Measurements from ENCODE around the gene CCDC40. TPM values are rescaled to one million over a fixed set of nuclear protein-coding genes. Genes with fewer than 3 reads are reported as not detected.
A peak's percentile ranks its signal among the peaks of the same experiment; 100 is the strongest.

CCDC40 gene
- total and polyA plus RNA-seq, 4 experiments from 2014 or later, result 0.28 to 1.3 TPM; not detected in 2

DNA sequence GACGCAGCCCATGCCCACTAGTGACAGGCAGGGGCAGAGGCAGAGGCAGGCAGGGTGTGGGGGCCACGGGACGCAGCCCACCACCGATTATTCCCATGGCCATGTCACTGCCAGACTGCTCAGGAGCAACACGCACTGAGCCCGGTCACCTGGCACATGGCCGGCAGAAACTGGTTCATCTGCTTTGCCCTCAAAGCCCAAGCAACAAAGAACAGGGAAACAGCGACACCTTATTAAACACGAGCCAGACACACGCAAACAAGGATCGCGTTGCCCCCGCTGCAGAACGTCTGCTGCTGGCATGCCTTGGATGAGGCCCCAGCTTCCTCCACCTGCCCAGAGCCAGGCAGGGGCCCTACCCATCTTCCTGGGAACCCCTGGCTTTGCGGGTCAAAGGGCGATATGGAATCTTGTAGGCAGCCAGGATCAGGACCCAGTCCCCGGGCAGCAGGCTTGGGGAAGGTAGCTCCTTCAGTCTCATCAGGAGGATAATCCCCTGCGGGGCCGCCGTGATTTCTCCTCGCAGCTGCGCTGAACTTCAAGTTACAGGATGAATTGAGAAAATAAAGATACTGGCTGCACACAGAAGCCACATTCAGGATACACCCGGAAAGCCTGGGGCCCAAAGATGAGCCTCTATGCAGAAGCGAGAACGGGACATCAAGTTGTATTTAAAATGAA is 5.6 kb upstream of the CCDC40 start:
- no peak overlapping the region for H3K4me3 Mint-ChIP-seq
- peaks cover 3 to 14% (median 6%) of the 10 kb centered on the region in 4 donors for H3K4me1 Mint-ChIP-seq
- CTCF ChIA-PET (ENCODE audit: partially characterized antibody), result no interaction called here

DNA sequence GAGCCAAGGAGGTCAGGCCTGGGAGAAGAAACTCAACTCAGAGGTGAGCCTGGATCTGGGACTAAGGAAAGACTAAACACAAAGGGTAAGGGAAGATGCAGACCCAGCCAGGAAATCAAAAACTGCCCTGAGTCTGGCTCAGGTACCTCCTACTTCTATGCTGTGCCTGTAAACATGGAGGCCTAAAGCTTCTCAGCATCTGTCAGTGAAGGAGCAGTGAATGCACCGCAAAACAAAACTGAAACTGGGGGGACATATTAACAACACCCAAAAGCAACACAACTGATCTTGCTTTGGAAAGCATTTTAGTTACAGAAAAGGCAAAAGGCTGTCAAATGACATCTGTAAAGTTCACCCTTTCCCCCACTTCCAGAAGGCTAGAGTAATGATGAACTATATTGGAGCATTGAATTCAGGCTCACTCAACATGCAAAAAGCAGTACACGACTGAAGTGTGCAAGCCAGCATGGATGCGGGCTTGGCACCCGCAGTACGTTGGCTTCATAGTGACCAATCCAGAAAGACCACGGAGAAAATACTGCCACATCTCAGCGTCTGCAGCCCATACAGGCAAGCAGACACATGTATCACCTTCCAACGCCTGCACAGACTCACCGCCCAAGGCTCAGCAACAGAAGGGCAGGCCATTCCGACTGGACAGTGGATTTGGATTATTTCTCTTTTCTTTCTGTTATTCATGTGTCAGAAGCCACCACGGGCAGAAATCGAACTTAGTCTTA is 4.6 kb upstream of the CCDC40 start:
- H3K4me3 Mint-ChIP-seq, result no peak overlapping the region
- POLR2A ChIA-PET (ENCODE audit: partially characterized antibody), result no interaction called here

More for the DNA sequence above, 5.6 kb upstream of the CCDC40 start:
- Histone ChIP-seq H3K4me3 (ENCODE audit: low read length in 2 of 2) (no peak overlapping the region), H3K27me3 (ENCODE audit: insufficient read depth, low read length) (peaks cover 6% of the 10 kb centered on the region), H3K27ac (ENCODE audit: low read depth, low read length) (no peak overlapping the region), H3K4me1 (ENCODE audit: insufficient read depth, low read length) (peaks cover 7% of the 10 kb centered on the region), H3K36me3 (ENCODE audit: insufficient read depth, low read length) (no peaks in the 10 kb centered on the region), H3K9me3 (ENCODE audit: control insufficient read depth in 1 of 2, low read length in 2 of 2) (no peaks in the 10 kb centered on the region)
- peaks cover 1 to 7% of the 10 kb centered on the region in 2 donors for H3K27me3 Mint-ChIP-seq
- H3K27ac Mint-ChIP-seq, result no peak overlapping the region
- no peak for DNase-seq
- POLR2A ChIA-PET (ENCODE audit: partially characterized antibody), result no interaction called here
- H3K36me3 Mint-ChIP-seq, result no peaks in the 10 kb centered on the region
- intact Hi-C loops (cut with micrococcal nuclease), result no loop called here
- H3K9me3 Mint-ChIP-seq, result no peaks in the 10 kb centered on the region

DNA sequence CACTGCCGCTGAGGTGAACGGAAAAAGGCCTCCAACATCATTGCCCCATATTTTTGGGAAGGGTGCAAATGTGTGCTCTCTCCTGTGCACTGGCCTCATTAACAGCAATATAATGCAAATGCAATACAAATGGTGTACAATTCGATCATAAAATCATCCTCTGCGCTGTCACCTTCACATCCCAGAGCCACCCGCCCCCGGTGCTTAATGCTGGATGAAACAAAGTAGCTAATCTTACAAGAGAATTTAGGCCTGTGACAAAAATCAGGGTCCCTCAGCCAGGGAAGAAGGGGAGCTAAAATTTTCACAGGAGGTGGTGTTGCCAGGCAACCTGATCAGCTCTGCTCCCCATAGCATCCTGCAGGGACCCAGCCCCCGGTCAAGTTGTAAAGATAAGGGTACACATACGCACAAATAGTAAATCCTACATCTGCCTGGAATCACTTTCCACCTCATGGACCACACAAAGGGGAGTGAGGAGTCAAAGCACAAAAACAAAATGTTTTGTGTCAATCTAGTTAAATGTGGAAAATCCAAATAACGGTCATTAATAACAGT is 3.7 kb upstream of the CCDC40 start:
- no peak overlapping the region for H3K27ac Mint-ChIP-seq
- H3K4me3 Mint-ChIP-seq, result no peak overlapping the region
- POLR2A ChIA-PET (ENCODE audit: partially characterized antibody), result interaction anchor here (0.5 kb wide), 1 partner anchor 861 kb away, joined by 7 read pairs; no protein-coding TSS in a partner anchor

More for the DNA sequence above, 4.6 kb upstream of the CCDC40 start:
- H3K4me1 ChIP-seq (ENCODE audit: insufficient read depth, low read length), result peaks cover 9% of the 10 kb centered on the region
- CTCF ChIA-PET (ENCODE audit: partially characterized antibody), result interaction anchor here (0.6 kb wide), 1 partner anchor 20 kb away, joined by 4 read pairs; no protein-coding TSS in a partner anchor
- no peak overlapping the region for H3K27ac ChIP-seq (ENCODE audit: low read depth, low read length)
- intact Hi-C loops (cut with micrococcal nuclease), result no loop called here
- Mint-ChIP-seq H3K27ac (peak overlapping the region in 2 of 7 donors; percentile 45 to 63), H3K9me3 (no peaks in the 10 kb centered on the region), H3K4me1 (peaks cover 3 to 14% (median 6%) of the 10 kb centered on the region in 4 donors), H3K36me3 (no peaks in the 10 kb centered on the region), H3K27me3 (peaks cover 1 to 7% of the 10 kb centered on the region in 2 donors)
- H3K9me3 ChIP-seq (ENCODE audit: control insufficient read depth in 1 of 2, low read length in 2 of 2), result no peaks in the 10 kb centered on the region
- H3K27me3 ChIP-seq (ENCODE audit: insufficient read depth, low read length), result peaks cover 6% of the 10 kb centered on the region
- no peak overlapping the region for H3K4me3 ChIP-seq (ENCODE audit: low read length in 2 of 2)
- no peaks in the 10 kb centered on the region for H3K36me3 ChIP-seq (ENCODE audit: insufficient read depth, low read length)
- DNase-seq, result no peak

DNA sequence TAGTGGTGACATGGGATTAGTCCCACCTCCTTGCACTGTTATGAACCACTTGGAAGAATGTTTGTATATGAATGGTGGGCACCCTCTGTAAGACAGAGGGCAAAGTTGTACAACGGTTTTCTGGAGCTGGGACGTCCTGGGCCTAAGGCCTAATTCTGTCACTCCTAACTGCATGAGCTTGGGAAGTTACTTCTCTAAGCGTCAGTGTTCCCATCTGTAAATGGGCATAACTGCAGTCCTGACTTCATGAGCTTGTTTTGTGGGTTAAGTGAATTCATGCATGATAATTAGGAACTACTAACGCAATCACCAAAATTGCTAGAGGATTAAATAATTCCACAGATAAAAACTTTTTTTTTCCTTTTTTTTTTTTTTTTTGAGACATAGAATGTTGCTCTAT is 2.6 kb upstream of the CCDC40 start:
- H3K9me3 ChIP-seq (ENCODE audit: control insufficient read depth in 1 of 2, low read length in 2 of 2), result no peaks in the 10 kb centered on the region
- Mint-ChIP-seq H3K9me3 (no peaks in the 10 kb centered on the region), H3K4me1 (peaks cover 6 to 18% (median 10%) of the 10 kb centered on the region in 4 donors), H3K27ac (peak overlapping the region in 1 of 7 donors; percentile 85), H3K27me3 (peaks cover 1 to 7% of the 10 kb centered on the region in 2 donors), H3K36me3 (no peaks in the 10 kb centered on the region), H3K4me3 (peak overlapping the region in 6 of 8 donors; percentile 8 to 60 (median 37))
- no peak for DNase-seq
- H3K4me1 ChIP-seq (ENCODE audit: insufficient read depth, low read length), result peaks cover 13% of the 10 kb centered on the region
- intact Hi-C loops (cut with micrococcal nuclease), result no loop called here
- no peak overlapping the region for H3K27ac ChIP-seq (ENCODE audit: low read depth, low read length)
- no peaks in the 10 kb centered on the region for H3K36me3 ChIP-seq (ENCODE audit: insufficient read depth, low read length)
- no peak overlapping the region for H3K4me3 ChIP-seq (ENCODE audit: low read length in 2 of 2)
- ChIA-PET CTCF (ENCODE audit: partially characterized antibody) (interaction anchor here (0.9 to 2.9 kb wide), 5 partner anchors 12 to 47 kb away, joined by 3 to 8 read pairs (median 3); no protein-coding TSS in a partner anchor), POLR2A (ENCODE audit: partially characterized antibody) (interaction anchor here (2.1 kb wide), 1 partner anchor 37 kb away, joined by 8 read pairs; no protein-coding TSS in a partner anchor)
- peaks cover 6% of the 10 kb centered on the region for H3K27me3 ChIP-seq (ENCODE audit: insufficient read depth, low read length)

More for the DNA sequence above, 3.7 kb upstream of the CCDC40 start:
- H3K4me1 Mint-ChIP-seq, result peaks cover 6 to 18% (median 10%) of the 10 kb centered on the region in 4 donors
- peaks cover 6% of the 10 kb centered on the region for H3K27me3 ChIP-seq (ENCODE audit: insufficient read depth, low read length)
- intact Hi-C loops (cut with micrococcal nuclease), result no loop called here
- no peaks in the 10 kb centered on the region for H3K9me3 Mint-ChIP-seq
- no peak overlapping the region for H3K4me3 ChIP-seq (ENCODE audit: low read length in 2 of 2)
- CTCF ChIA-PET (ENCODE audit: partially characterized antibody), result interaction anchor here (0.6 to 2.9 kb wide), 3 partner anchors 19 to 27 kb away, joined by 4 to 8 read pairs (median 6); no protein-coding TSS in a partner anchor
- no peaks in the 10 kb centered on the region for H3K9me3 ChIP-seq (ENCODE audit: control insufficient read depth in 1 of 2, low read length in 2 of 2)
- no peaks in the 10 kb centered on the region for H3K36me3 ChIP-seq (ENCODE audit: insufficient read depth, low read length)
- no peak for DNase-seq
- peaks cover 1 to 7% of the 10 kb centered on the region in 2 donors for H3K27me3 Mint-ChIP-seq
- H3K36me3 Mint-ChIP-seq, result no peaks in the 10 kb centered on the region
- no peak overlapping the region for H3K27ac ChIP-seq (ENCODE audit: low read depth, low read length)
- peaks cover 13% of the 10 kb centered on the region for H3K4me1 ChIP-seq (ENCODE audit: insufficient read depth, low read length)

DNA sequence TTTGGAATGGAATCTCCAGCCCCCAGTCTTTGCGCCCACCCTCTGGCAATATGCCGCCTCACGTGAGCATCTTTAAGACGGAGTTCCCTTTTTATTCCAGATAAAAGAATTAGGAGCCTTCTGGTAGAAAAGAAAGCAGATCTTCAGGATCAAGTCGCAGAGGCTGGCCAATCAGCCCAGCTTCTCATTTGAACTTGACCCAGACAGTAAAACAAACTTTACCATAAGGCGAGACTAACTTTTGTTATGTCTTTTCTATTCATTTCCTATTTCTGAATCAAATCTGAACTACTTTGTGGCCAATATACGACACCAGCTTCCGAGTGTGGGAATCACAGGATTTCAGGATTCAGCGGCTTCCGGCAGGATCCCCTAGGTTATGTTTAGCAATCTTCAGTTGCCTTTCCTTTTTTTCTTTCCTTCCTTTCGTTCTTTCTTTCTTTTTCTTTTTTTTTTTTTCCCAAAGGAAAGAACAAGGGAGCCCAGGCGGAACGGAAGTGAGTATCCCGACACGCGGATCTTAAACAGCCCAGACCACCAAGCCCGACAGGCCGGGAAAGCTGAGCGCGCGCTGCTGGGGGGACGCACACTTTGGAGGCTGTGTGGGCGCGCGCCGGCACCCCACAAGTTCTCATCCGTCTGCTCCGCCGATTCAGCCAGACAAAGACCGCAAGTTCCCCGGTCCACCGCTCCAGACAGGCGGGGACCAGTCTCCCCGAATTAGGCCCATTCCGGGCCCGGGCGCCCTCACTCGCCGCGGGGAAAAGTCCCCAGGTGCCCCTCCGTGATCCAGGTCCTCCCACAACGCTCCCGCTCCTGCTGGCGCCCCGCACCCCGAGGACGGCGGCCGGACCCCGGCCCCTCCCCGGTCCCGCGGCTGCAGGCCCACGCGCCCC is 1.4 kb upstream of the CCDC40 start:
- Mint-ChIP-seq H3K4me1 (peaks cover 6 to 18% (median 10%) of the 10 kb centered on the region in 4 donors), H3K4me3 (peak overlapping the region; percentile 82 to 92 (median 89)), H3K36me3 (no peaks in the 10 kb centered on the region), H3K9me3 (no peaks in the 10 kb centered on the region), H3K27me3 (peaks cover 1 to 7% of the 10 kb centered on the region in 2 donors), H3K27ac (peak overlapping the region; percentile 79 to 91 (median 86))
- H3K4me1 ChIP-seq (ENCODE audit: insufficient read depth, low read length), result peaks cover 13% of the 10 kb centered on the region
- peak overlapping the region in 1 of 2 donors; percentile 47 for H3K4me3 ChIP-seq (ENCODE audit: low read length in 2 of 2)
- intact Hi-C loops (cut with micrococcal nuclease), result no loop called here
- DNase-seq, result peak; percentile 48 to 76 (median 52)
- H3K36me3 ChIP-seq (ENCODE audit: insufficient read depth, low read length), result no peaks in the 10 kb centered on the region
- no peak overlapping the region for H3K27ac ChIP-seq (ENCODE audit: low read depth, low read length)
- ChIA-PET CTCF (ENCODE audit: partially characterized antibody) (interaction anchor here (1.1 to 2.9 kb wide), 3 partner anchors 27 to 46 kb away, joined by 3 to 8 read pairs (median 3); no protein-coding TSS in a partner anchor), POLR2A (ENCODE audit: partially characterized antibody) (interaction anchor here (1.1 to 2.1 kb wide), 2 partner anchors 38 to 111 kb away, joined by 3 to 8 read pairs; no protein-coding TSS in a partner anchor)
- no peaks in the 10 kb centered on the region for H3K9me3 ChIP-seq (ENCODE audit: control insufficient read depth in 1 of 2, low read length in 2 of 2)
- H3K27me3 ChIP-seq (ENCODE audit: insufficient read depth, low read length), result peaks cover 6% of the 10 kb centered on the region

DNA sequence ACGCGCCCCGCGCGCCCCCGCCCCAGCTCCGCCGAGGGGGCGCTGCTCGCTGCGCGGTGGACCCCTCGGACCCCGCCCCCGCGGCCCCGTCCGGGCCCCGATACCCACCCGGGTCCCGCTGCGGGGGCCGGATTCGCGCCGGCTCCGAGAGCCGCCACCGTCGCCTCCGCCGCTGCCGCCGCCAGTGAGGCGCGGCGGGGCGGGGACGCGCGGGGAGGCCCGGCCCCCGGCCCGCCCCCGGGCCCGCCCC is 830 bp upstream of the CCDC40 start, which contains the start of gene TBC1D16:
Gene TBC1D16 (minus strand): TSS at position 186 of the 250 bp plus-strand sequence. CDS start 22,325 bp downstream, outside the sequence.
- Histone ChIP-seq H3K9me3 (ENCODE audit: control insufficient read depth in 1 of 2, low read length in 2 of 2) (no peaks in the 10 kb centered on the region), H3K4me1 (ENCODE audit: insufficient read depth, low read length) (peaks cover 13% of the 10 kb centered on the region), H3K36me3 (ENCODE audit: insufficient read depth, low read length) (no peaks in the 10 kb centered on the region), H3K27ac (ENCODE audit: low read depth, low read length) (peak within 1 kb of the TSS; percentile 58), H3K4me3 (ENCODE audit: low read length in 2 of 2) (peak within 1 kb of the TSS; percentile 34 to 75), H3K27me3 (ENCODE audit: insufficient read depth, low read length) (peaks cover 6% of the 10 kb centered on the region)
- Mint-ChIP-seq H3K9me3 (no peaks in the 10 kb centered on the region), H3K27me3 (peaks cover 1 to 7% of the 10 kb centered on the region in 2 donors), H3K36me3 (no peaks in the 10 kb centered on the region), H3K27ac (peak within 1 kb of the TSS; percentile 86 to 97 (median 92)), H3K4me3 (peak within 1 kb of the TSS; percentile 85 to 92 (median 89)), H3K4me1 (peaks cover 6 to 18% (median 10%) of the 10 kb centered on the region in 4 donors)
- CTCF ChIA-PET (ENCODE audit: partially characterized antibody), result interaction anchor here (1.1 kb wide), 1 partner anchor 28 kb away, joined by 3 read pairs; no protein-coding TSS in a partner anchor
- DNase-seq, result peak in 1 of 5 donors; percentile 60
- POLR2A ChIA-PET (ENCODE audit: partially characterized antibody), result interaction anchor here (1.1 kb wide), 1 partner anchor 111 kb away, joined by 3 read pairs; no protein-coding TSS in a partner anchor
- intact Hi-C loops (cut with micrococcal nuclease), result no loop called here

Measured in CD4-positive, alpha-beta memory T cell (primary cell).